ENCODE data around the gene CACNA1E. TPM values are rescaled to one million over a fixed set of nuclear protein-coding genes. Genes with fewer than 3 reads are reported as not detected.

Gene CACNA1E
- total RNA-seq, 2 experiments from 2014 or later, result not detected

DNA sequence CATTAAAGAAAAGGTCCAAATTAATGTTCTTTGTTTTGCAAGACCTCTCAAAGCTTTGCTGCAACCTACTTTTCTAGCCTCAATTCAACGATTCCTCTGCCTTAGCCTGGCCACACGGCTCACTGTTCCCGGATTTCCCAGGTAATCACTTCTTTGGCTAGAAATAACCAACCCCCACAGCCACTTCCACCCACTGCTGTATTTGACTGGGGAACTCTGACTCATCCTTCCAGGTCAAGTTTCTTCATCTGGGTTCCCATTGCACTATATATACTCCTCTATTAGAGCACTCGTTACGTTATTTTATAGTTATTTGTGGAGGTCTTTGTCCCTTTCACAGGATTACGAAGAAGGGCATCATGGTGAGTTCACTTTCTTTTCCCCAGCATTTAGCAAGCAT lies 185.9 kb downstream of the CACNA1E start:
- POLR2A ChIA-PET, result no interaction called here
- CTCF ChIA-PET (ENCODE audit: unreplicated experiment), result interaction anchor here (0.6 kb wide), 1 partner anchor 211 kb away, joined by 3 read pairs; no protein-coding TSS in a partner anchor

DNA sequence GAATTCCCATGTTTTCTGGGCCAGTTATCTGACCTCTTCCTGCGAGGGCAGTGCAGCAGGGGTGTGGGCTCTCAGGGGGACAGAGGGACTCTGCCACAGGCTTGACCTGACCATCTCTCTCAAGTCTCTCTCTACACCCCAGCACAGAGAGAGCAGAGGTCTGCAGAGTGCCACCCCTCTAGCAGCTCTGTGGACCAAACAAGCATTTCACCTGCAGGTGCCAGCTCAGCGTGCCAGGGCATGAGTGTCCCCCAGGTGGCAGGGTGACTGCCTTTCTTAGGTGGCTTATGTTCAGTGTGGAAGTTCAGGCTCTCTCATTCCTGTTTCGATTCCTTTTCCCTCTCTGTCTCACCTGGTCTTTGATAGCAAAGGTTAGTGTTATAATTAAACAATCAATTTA lies 191.3 kb downstream of the CACNA1E start:
- no peak for DNase-seq (ENCODE audit: low spot score)
- Histone ChIP-seq H3K4me2 (ENCODE audit: low read length) (no peak overlapping the region), H3K9me2 (ENCODE audit: insufficient read depth, low read length) (no peaks in the 10 kb centered on the region), H3K79me2 (ENCODE audit: insufficient read depth, low read depth, low read length) (no peaks in the 10 kb centered on the region), H3K4me3 (ENCODE audit: low read depth, low read length, poor library complexity, severe bottlenecking) (no peak overlapping the region), H3K9me3 (ENCODE audit: low read length) (no peaks in the 10 kb centered on the region), H3K36me3 (ENCODE audit: insufficient read depth, low read length) (no peaks in the 10 kb centered on the region), H4K20me1 (ENCODE audit: insufficient read depth, low read length) (no peaks in the 10 kb centered on the region), H2AFZ (ENCODE audit: low read length) (no peak overlapping the region), H3K27ac (ENCODE audit: low read depth, low read length, poor library complexity, severe bottlenecking) (no peak overlapping the region), H3K4me1 (ENCODE audit: insufficient read depth, low read length, poor library complexity, severe bottlenecking) (no peaks in the 10 kb centered on the region)
- TF ChIP-seq EZH2phosphoT487 (IDR thresholded peaks at IDR 0.05; ENCODE audit: borderline replicate concordance, low read depth, low read length) (no peak), CTCF (conservative IDR thresholded peaks at IDR 0.05; ENCODE audit: low read length) (no peak)
- CTCF ChIA-PET (ENCODE audit: unreplicated experiment), result no interaction called here
- POLR2A ChIA-PET, result no interaction called here
- BruUV-seq (replicated peaks), result no TSS peak
- intact Hi-C loops (cut with micrococcal nuclease; ENCODE audit: unreplicated experiment), result no loop called here

More for the DNA sequence above, 185.9 kb downstream of the CACNA1E start:
- no peaks in the 10 kb centered on the region for H3K9me3 ChIP-seq (ENCODE audit: low read length)
- H3K4me1 ChIP-seq (ENCODE audit: insufficient read depth, low read length, poor library complexity, severe bottlenecking), result no peaks in the 10 kb centered on the region
- no peaks in the 10 kb centered on the region for H3K9me2 ChIP-seq (ENCODE audit: insufficient read depth, low read length)
- H3K4me3 ChIP-seq (ENCODE audit: low read depth, low read length, poor library complexity, severe bottlenecking), result no peak overlapping the region
- no TSS peak for BruUV-seq (replicated peaks)
- no peak for DNase-seq (ENCODE audit: low spot score)
- intact Hi-C loops (cut with micrococcal nuclease; ENCODE audit: unreplicated experiment), result no loop called here
- H3K79me2 ChIP-seq (ENCODE audit: insufficient read depth, low read depth, low read length), result no peaks in the 10 kb centered on the region
- no peak overlapping the region for H3K27ac ChIP-seq (ENCODE audit: low read depth, low read length, poor library complexity, severe bottlenecking)
- H3K36me3 ChIP-seq (ENCODE audit: insufficient read depth, low read length), result no peaks in the 10 kb centered on the region
- H4K20me1 ChIP-seq (ENCODE audit: insufficient read depth, low read length), result no peaks in the 10 kb centered on the region
- no peak overlapping the region for H3K4me2 ChIP-seq (ENCODE audit: low read length)
- TF ChIP-seq CTCF (conservative IDR thresholded peaks at IDR 0.05; ENCODE audit: low read length) (no peak), EZH2phosphoT487 (IDR thresholded peaks at IDR 0.05; ENCODE audit: borderline replicate concordance, low read depth, low read length) (no peak)
- no peak overlapping the region for H2AFZ ChIP-seq (ENCODE audit: low read length)

DNA sequence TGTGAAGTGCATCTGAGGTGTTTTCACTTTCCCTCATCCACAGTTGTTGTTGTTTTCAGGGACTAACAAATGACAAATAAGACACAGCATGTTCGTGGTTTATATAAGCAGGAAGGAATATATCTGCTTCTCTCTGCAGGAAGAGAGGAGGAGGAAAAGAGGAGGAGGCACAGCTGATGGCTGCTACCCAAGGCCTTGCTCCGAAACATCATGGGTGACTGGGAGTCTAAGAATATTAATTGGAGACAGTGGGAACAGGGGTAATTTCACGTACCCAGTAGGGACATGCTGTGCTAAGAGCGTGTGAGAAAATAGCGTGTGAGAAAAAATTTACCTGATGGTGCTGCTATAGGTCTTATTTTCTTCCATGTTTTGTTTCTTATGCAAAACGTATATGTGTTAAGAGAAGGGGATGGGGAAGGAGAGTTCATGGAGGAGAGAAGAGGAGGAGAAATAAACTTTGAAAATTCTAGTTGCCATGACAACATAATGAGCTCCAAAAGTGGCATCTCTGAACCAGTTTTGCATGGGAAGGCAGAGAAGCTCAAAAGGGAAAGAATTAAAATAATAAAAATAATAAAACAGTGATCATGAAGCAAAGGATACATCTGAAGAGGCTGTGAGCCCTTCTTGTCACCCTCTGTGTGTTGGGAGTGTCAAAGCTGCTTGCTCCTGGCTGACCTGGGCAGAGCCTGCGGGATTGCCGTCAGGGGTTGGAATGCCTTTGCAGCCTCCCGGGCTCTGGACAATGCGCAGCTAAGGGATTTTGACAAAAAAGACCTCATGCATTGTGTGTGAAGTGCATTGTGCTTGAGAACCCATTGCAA lies 192.0 kb downstream of the CACNA1E start:
- intact Hi-C loops (cut with micrococcal nuclease; ENCODE audit: unreplicated experiment), result no loop called here

More for the DNA sequence above, 192.0 kb downstream of the CACNA1E start:
- TF ChIP-seq EZH2phosphoT487 (IDR thresholded peaks at IDR 0.05; ENCODE audit: borderline replicate concordance, low read depth, low read length) (no peak), CTCF (conservative IDR thresholded peaks at IDR 0.05; ENCODE audit: low read length) (no peak)
- Histone ChIP-seq H3K36me3 (ENCODE audit: insufficient read depth, low read length) (no peaks in the 10 kb centered on the region), H3K4me1 (ENCODE audit: insufficient read depth, low read length, poor library complexity, severe bottlenecking) (no peaks in the 10 kb centered on the region), H2AFZ (ENCODE audit: low read length) (no peak overlapping the region), H3K9me3 (ENCODE audit: low read length) (no peaks in the 10 kb centered on the region), H3K79me2 (ENCODE audit: insufficient read depth, low read depth, low read length) (no peaks in the 10 kb centered on the region), H4K20me1 (ENCODE audit: insufficient read depth, low read length) (no peaks in the 10 kb centered on the region), H3K9me2 (ENCODE audit: insufficient read depth, low read length) (no peaks in the 10 kb centered on the region), H3K27ac (ENCODE audit: low read depth, low read length, poor library complexity, severe bottlenecking) (no peak overlapping the region), H3K4me3 (ENCODE audit: low read depth, low read length, poor library complexity, severe bottlenecking) (no peak overlapping the region), H3K4me2 (ENCODE audit: low read length) (no peak overlapping the region)
- DNase-seq (ENCODE audit: low spot score), result no peak
- BruUV-seq (replicated peaks), result no TSS peak
- CTCF ChIA-PET (ENCODE audit: unreplicated experiment), result interaction anchor here (0.6 kb wide), 1 partner anchor 42 kb away, joined by 4 read pairs; no protein-coding TSS in a partner anchor
- POLR2A ChIA-PET, result interaction anchor here (0.6 kb wide), 1 partner anchor 149 kb away, joined by 4 read pairs; no protein-coding TSS in a partner anchor

Data from OCI-LY7 (cell line).